Epidermal melanocyte (primary cell): ENCODE data around the gene ZNF148.

Experiments used
- DNase-seq: peaks from one replicate; pipeline ENCODE4 v3.0.0; 2011; ENCODE audit warnings: low spot score; ENCODE audit not compliant: insufficient read length

Gene ZNF148

GRCh38 chr3:125192190-125193035 lies 182.7 kb downstream of the ZNF148 start:
- no peak for DNase-seq

GRCh38 chr3:125191730-125192129 lies 183.4 kb downstream of the ZNF148 start:
- DNase-seq: no peak

- no peak for DNase-seq
These were observed 183.9 kb downstream of the ZNF148 start for GRCh38 chr3:125191256-125191655.

GRCh38 chr3:125190786-125191185 lies 184.3 kb downstream of the ZNF148 start:
- DNase-seq: no peak

- DNase-seq: no peak
These were observed 185.6 kb downstream of the ZNF148 start for GRCh38 chr3:125189378-125190165.

- no peak for DNase-seq
These were observed 186.2 kb downstream of the ZNF148 start for GRCh38 chr3:125188955-125189354.

GRCh38 chr3:125187599-125187910 lies 187.6 kb downstream of the ZNF148 start:
- DNase-seq: no peak

GRCh38 chr3:125186800-125187598 lies 188.1 kb downstream of the ZNF148 start:
- DNase-seq: no peak

- no peak for DNase-seq
These were observed 188.8 kb downstream of the ZNF148 start for GRCh38 chr3:125186261-125186787.

GRCh38 chr3:125185805-125186204 lies 189.3 kb downstream of the ZNF148 start:
- no peak for DNase-seq

- DNase-seq: no peak
These were observed 195.3 kb downstream of the ZNF148 start for GRCh38 chr3:125179884-125180240.

- DNase-seq: no peak
These were observed 195.8 kb downstream of the ZNF148 start for GRCh38 chr3:125179143-125179883.

GRCh38 chr3:125177746-125178145 lies 197.4 kb downstream of the ZNF148 start:
- no peak for DNase-seq
